Measurements from ENCODE around the gene POTED.
"Not testable (repeated sequence)": the region's sequence is repeated elsewhere in the genome, so short reads cannot be mapped to it uniquely, and the experiment has no call there.

POTED gene

GRCh38 chr21:13609477-13609876, at the start of gene POTED:
TSS of gene POTED (plus strand) at chr21:13609777. CDS start at chr21:13610229, 452 bp downstream.
- not testable (repeated sequence) for H3K9ac ChIP-seq (ENCODE audit: low read depth in 1 of 2, low read length in 2 of 2); H3K9me3 ChIP-seq (ENCODE audit: control insufficient read depth in 1 of 2, low read length in 2 of 2); H3K27me3 ChIP-seq (ENCODE audit: control insufficient read depth in 1 of 2, insufficient read depth in 2 of 2, low read length in 2 of 2); H3K36me3 ChIP-seq (ENCODE audit: control insufficient read depth in 1 of 2, insufficient read depth in 2 of 2, low read length in 2 of 2); H3K4me3 ChIP-seq (ENCODE audit: low read depth in 1 of 2, low read length in 2 of 2); H3K27ac ChIP-seq (ENCODE audit: low read depth, low read length); H3K4me1 ChIP-seq (ENCODE audit: control insufficient read depth in 1 of 2, insufficient read depth in 2 of 2, low read length in 2 of 2)

DNA sequence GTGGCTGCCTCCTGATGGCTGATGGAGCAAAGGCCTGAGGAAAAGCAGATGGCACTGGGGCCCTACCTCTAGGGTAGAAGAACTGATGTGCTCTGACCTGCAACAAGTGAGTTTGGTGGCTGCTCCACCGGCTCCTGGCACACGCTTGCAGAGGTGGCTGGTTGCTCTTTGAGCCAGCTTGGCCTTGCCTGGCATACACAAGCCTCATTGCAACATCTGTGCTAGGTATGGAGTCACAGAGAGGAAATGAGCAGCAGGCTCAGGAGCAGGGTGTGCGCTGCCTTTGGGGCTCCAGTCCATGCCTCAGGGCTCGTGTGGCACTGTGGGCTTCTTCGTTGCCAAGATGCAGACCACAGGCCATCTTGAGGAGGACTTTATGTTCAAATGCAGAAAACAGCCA, 40.5 kb downstream of the POTED start:
- H3K27ac ChIP-seq (ENCODE audit: low read depth, low read length); H3K9ac ChIP-seq (ENCODE audit: low read depth in 1 of 2, low read length in 2 of 2); H3K4me3 ChIP-seq (ENCODE audit: low read depth in 1 of 2, low read length in 2 of 2); H3K9me3 ChIP-seq (ENCODE audit: control insufficient read depth in 1 of 2, low read length in 2 of 2); H3K27me3 ChIP-seq (ENCODE audit: control insufficient read depth in 1 of 2, insufficient read depth in 2 of 2, low read length in 2 of 2); H3K36me3 ChIP-seq (ENCODE audit: control insufficient read depth in 1 of 2, insufficient read depth in 2 of 2, low read length in 2 of 2); H3K4me1 ChIP-seq (ENCODE audit: control insufficient read depth in 1 of 2, insufficient read depth in 2 of 2, low read length in 2 of 2): not testable (repeated sequence)

DNA sequence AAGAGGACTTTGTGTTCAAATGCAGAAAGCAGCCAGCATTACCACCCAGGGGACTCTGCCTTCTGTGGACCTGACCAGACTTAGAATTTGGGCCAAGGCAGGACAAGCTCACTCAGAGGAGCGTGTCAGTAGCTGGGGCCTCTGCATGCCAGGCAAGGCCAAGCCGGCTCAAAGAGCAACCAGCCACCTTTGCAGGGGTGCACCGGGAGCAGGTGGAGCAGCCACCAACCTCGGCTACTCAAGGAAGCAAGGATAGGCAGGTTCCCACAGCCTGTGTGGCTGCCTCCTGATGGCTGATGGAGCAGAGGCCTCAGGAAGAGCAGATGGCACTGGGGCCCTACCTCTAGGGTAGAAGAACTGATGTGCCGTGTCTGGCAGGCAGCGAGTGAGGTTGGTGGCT, 42.2 kb downstream of the POTED start:
- not testable (repeated sequence) for H3K27me3 ChIP-seq (ENCODE audit: control insufficient read depth in 1 of 2, insufficient read depth in 2 of 2, low read length in 2 of 2); H3K36me3 ChIP-seq (ENCODE audit: control insufficient read depth in 1 of 2, insufficient read depth in 2 of 2, low read length in 2 of 2); H3K27ac ChIP-seq (ENCODE audit: low read depth, low read length); H3K9me3 ChIP-seq (ENCODE audit: control insufficient read depth in 1 of 2, low read length in 2 of 2); H3K4me1 ChIP-seq (ENCODE audit: control insufficient read depth in 1 of 2, insufficient read depth in 2 of 2, low read length in 2 of 2); H3K4me3 ChIP-seq (ENCODE audit: low read depth in 1 of 2, low read length in 2 of 2); H3K9ac ChIP-seq (ENCODE audit: low read depth in 1 of 2, low read length in 2 of 2)
